Putamen (tissue), 1 donor: ENCODE results near the gene AGAP1.
A peak's percentile ranks its signal among the peaks of the same experiment; 100 is the strongest.
"Not testable (repeated sequence)": the region's sequence is repeated elsewhere in the genome, so short reads cannot be mapped to it uniquely, and the experiment has no call there.

Experiments
- DNase-seq: peaks from one replicate; pipeline ENCODE4 v3.0.0-alpha.2; 2016; ENCODE audit warnings: low spot score

AGAP1 gene

DNA sequence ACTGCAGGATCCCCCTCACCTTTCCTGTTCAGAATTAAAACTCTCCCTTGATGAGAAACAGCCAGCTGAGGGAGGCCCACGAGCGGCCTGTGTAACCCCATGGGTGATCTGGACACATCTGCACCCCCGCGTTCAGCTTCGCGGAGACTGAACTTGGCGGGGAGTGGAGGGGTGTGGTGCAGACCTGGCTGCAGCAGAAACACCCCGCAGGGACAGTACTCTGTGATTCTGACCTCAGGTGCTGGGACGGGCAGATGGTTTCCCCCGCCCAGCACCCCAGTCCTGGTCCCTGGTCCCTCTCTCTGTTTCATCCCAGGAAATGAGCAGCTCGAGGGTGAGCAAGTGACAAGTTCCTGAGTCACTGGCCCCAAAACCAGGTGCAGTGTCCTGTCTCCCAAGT lies 633.2 kb downstream of the AGAP1 start:
- no peak for DNase-seq

DNA sequence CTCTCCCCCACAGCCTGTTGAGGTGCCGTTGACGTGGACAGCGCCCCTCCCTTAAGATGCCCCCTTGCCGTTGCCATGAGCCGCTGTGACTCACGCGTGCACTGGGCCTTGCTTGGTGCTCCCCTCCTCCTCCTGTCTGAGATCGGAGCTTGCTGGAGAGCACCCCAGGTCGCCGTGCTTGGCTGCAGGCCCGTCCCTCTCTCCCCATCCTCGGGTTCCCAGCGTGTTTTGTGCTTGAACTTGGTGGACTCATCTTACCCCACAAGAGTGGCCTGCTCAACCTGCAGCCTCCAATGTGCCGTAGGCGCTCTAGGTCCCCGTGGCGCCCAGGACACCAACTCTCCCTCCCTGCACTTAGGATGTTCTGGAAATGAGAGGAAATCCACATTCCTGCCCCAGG lies 634.5 kb downstream of the AGAP1 start:
- no peak for DNase-seq

DNA sequence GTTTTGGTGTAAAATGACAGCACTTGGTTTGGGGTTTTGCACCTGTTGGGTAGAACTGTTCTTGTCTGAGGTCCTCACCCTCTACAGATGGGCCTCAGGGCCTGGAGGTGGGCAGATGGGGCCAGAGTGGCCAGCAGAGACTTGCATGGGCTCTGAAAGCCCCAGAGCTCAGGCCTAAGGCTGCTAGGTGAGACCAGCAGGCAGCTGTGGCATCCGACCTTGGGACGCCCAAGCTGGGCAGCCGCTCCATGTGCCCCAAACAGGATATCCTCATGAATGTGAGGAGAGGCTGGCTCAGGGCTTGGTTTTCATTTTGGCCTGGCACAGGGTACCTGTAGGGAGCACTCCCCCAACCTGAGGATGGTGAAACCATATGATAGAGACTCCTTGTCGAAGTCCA lies 636.1 kb downstream of the AGAP1 start:
- no peak for DNase-seq

DNA sequence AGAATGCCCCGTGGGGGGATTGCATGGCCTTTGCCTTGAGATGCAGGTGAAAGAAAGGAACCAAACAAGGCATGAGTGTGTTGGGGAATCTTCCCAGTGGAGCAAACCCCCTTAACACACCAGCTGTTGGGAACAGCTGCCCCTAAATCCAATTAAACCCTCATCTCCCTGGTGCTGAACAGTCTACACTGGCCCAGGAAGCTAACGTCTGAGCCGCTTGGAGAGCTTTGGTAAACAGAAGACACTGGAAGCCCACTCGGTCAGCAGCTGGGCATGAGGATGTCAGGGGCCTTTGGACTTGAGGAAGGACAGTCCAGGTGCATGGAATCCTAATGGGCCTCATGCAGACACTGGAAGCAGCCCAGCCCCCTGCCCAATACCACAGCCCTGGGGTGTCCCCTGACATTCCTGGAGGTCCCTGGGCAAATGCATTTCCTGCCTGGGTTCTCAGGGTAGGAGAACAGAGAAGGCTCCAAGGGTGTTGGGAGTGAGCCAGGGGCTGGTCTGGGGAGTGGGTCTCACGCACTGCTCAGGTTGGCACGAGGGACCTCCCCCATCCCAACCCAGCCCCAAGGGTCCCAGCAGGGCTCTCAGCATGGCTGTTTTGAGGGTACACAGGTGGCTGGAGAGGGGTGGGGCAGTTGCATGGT lies 636.6 kb downstream of the AGAP1 start:
- no peak for DNase-seq

DNA sequence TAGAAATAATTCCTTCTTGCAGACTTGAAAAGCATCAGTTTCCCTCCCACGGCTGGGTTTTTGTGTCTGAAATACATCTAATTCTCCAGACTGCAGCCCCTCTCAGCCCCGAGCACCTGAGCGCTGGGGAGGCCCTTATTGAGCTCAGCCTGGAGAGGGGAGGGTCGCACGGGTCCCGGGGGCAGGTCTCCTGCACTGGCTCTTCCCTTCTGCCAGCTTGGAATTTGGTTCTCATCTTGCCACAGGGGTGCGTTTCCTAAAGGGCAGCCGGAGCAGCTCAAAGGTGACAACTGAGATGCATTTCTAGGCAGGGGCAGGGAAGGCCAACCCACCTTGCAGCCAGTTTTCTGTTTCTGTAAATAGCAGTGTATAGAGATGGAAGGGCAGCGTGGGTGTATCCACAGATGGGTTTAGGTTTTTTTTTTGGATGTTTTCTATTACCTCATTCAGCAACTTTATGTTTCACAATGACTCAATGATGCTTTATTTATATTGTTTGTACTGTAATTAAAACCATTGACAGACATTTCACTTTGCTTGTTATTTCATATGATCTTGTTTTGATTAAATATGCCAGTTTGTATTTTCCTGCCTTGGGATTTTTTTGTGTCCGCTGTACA lies 637.3 kb downstream of the AGAP1 start:
- DNase-seq, result no peak

DNA sequence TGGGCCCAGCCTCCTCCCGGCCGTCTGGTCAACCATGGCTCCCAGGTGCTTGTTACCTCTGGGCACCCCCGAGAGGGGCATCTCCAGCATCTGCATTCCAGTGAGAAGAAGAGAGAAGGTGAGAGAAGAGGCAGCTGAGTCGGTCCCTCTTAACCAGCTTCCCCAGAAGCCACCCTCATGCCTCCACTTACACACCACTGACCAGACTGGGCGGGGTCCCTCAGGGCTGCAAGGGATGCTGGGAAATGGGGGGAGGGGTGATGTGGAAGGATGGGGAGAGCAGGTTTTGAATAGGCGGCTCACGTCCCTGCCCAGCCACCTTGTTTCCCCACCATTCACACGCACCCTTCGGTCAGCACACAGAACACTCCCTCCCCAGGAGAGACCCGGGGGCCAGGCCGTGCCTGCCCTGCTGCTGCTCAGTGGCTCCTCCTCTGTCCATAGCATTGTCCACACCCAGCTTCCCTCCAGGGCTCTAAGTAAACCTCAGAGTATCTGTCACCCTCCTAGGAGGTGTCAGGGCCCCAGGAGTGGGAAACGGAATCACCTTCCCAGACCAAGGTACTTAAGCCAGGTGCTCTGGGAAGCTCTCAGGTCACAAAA lies 639.7 kb downstream of the AGAP1 start:
- no peak for DNase-seq

DNA sequence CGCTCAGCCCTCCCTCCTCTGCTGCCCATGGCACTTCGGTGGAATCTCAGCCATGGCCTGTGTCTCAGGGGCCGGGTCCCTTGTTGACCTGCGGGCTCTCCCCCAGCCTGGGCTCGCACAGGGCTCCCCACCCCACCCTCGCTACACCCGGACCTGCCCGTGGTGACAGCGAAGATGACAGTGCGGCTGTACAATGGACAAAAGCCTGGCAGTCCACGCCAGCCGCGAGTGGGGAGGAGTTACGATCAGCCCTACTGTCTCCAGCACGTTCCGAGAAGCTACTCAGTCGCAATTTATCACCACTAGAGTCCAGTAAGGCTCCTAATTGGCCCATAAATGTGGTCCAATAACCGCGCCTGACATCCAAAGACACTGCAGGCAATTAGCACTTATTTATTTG lies 642.7 kb downstream of the AGAP1 start:
- peak; percentile 16 for DNase-seq

DNA sequence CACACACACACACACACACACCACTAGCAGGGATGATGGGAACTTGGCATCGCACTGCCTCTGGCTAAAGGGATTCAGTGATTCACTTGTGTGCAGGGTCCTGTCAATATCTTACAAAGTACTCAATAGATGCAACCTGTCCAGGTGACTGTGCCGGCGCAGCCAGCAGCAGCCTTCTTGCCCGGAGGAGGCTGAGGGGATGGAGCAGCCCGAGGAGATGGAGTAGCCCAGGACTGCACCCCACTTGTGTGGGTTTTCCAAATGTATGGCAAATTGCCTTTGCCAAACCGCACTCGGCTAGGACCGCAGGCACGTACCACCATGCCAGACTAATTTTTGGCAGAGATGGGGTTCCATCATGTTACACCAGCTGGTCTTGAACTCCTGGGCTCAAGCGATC lies 643.2 kb downstream of the AGAP1 start:
- DNase-seq, result no peak

DNA sequence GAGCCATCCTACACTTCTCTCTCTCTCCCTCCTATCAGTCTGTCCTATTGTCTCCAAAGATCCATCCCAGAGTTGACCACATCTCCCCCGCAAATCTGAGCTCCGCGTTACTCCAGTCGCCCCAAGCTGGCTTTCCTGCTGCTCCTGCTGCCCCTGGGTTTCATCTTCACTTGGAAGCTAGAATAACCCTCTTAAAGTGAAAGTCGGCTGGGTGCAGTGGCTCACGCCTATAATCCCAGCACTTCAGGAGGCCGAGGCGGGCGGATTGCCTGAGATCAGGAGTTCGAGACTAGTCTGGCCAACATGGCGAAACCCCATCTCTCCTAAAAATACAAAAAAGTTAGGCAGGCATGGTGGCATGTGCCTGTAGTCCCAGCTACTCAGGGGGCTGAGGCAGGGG lies 647.8 kb downstream of the AGAP1 start:
- DNase-seq, result not testable (repeated sequence)

GRCh38 chr2:236143811-236144210 lies 650.0 kb downstream of the AGAP1 start:
- DNase-seq, result no peak

DNA sequence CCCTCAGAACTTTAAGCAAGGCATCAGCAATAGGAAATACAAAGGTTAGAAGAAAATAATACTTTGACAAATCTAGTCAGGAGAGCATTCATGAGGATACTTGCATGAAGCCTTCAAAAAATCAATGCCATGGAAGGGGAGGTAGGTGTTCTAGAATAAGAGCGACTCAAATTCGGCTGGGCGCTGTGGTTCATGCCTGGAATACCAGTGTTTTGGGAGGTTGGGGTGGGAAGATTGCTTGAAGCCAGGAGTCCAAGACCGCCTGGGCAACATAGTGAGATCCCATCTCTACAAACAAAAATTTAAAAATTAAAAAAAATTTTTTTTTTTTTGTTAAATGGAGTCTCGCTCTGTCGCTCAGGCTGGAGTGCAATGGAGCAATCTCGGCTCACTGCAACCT lies 652.6 kb downstream of the AGAP1 start:
- no peak for DNase-seq

- DNase-seq, result no peak
Measured at GRCh38 chr2:236155406-236155805, 661.6 kb downstream of the AGAP1 start.

GRCh38 chr2:236156095-236156859 lies 662.4 kb downstream of the AGAP1 start:
- DNase-seq, result no peak

- DNase-seq, result no peak
Measured at GRCh38 chr2:236156860-236157194, 663.0 kb downstream of the AGAP1 start.

DNA sequence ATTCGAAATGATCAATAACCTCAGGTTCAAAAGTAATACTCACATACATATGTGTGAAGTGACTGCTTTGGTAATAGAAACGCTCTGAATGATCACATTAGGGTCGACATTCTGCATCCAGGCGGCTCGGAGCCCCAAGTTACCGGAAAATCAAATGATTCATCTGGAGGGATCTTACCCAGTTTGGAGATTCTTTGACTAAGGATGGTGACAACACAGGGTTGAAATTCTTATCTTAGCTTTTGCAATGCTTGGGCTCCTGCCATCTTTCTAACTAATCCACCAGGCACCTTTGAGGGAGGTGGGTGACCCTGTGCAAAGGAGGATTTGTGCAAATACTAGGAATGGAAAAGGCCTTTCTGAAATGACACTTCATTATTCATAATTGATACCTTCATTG lies 663.5 kb downstream of the AGAP1 start:
- no peak for DNase-seq

GRCh38 chr2:236157815-236158498 lies 664.1 kb downstream of the AGAP1 start:
- no peak for DNase-seq

GRCh38 chr2:236158969-236159777 lies 665.3 kb downstream of the AGAP1 start:
- DNase-seq, result no peak

DNA sequence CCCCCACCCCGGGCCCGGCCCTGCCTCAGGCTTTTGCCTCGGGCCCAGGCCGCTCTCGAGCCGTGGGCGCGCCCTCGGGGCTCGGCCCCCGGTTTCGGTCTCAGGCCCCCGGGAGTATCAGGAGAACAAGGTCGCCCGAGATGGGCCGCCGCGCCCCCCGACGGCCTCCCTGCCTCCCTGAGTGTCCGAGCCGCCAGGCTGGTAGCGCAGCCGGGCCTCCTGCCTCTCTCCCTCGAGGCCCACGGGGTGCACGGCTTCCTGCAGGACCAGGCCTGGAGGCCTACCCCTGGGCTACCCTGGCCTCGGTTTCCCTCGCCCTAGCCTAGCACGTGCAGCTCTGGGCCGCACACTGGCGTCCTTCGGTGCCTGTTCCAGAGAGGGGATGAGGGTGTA lies 665.9 kb downstream of the AGAP1 start:
- no peak for DNase-seq

GRCh38 chr2:236160366-236161081 lies 666.7 kb downstream of the AGAP1 start:
- DNase-seq, result no peak

GRCh38 chr2:236161082-236161462 lies 667.2 kb downstream of the AGAP1 start:
- DNase-seq, result no peak

GRCh38 chr2:236161531-236161930 lies 667.7 kb downstream of the AGAP1 start:
- no peak for DNase-seq
